ENCODE results near the gene ATOH8.

ATOH8 gene

GRCh38 chr2:85778646-85779379 is 25.0 kb downstream of the ATOH8 start:
- TF ChIP-seq CTCF (IDR thresholded peaks at IDR 0.05; ENCODE audit: extremely low read depth, missing control alignments), result no peak
- no peak for DNase-seq (ENCODE audit: low spot score)

GRCh38 chr2:85779641-85780315 is 26.0 kb downstream of the ATOH8 start:
- DNase-seq (ENCODE audit: low spot score), result no peak
- no peak for TF ChIP-seq CTCF (IDR thresholded peaks at IDR 0.05; ENCODE audit: extremely low read depth, missing control alignments)

GRCh38 chr2:85780316-85781012 is 26.7 kb downstream of the ATOH8 start:
- DNase-seq (ENCODE audit: low spot score), result no peak
- TF ChIP-seq CTCF (IDR thresholded peaks at IDR 0.05; ENCODE audit: extremely low read depth, missing control alignments), result no peak

- TF ChIP-seq CTCF (IDR thresholded peaks at IDR 0.05; ENCODE audit: extremely low read depth, missing control alignments), result no peak
- no peak for DNase-seq (ENCODE audit: low spot score)
Measured at GRCh38 chr2:85781013-85781332, 27.2 kb downstream of the ATOH8 start.

- TF ChIP-seq CTCF (IDR thresholded peaks at IDR 0.05; ENCODE audit: extremely low read depth, missing control alignments), result no peak
Measured at GRCh38 chr2:85783796-85784195, 30.0 kb downstream of the ATOH8 start.

GRCh38 chr2:85784474-85784986 is 30.7 kb downstream of the ATOH8 start:
- TF ChIP-seq CTCF (IDR thresholded peaks at IDR 0.05; ENCODE audit: extremely low read depth, missing control alignments), result no peak
- no peak for DNase-seq (ENCODE audit: low spot score)

More at GRCh38 chr2:85783796-85784195, 30.0 kb downstream of the ATOH8 start:
- no peak for DNase-seq (ENCODE audit: low spot score)
